ENCODE results near the gene TOR4A.

DNA sequence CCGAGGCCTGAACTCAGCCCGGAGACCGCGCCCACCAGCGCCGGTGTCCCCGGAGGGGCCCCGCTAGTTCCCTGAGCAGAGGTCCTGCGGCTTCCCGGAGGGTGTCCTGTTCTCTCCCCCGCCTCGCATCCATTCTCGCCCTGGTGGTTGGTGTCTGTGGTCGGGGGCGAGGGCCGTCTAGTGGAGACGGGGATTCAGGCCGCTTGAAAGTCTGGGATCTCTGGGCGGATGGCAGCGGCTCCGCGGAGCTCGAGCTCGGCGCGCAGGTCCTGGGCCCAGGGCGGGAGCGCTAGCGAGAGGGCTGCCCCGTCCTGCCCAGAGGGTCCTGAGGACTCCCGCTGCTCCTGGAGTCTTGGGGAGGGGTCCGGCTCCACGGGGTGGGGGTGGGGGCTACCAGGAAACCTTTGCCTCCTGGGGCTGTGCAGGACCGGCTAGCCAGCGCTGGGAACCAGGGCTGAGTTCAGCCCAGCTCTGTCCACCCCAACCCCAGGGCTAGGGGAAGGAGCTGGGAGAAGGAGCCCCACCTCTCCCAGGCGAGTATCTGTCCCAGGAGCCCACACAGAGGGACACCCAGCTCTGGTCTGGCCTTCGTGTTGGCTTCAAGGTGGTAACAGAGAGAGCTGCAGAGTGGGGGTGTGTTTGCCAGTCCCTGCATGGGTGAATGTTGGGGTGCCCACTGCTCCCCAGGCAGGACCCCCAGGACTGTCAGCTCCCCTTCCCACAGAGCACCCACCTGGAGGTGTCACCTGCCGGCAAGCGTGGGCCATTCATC is 4.0 kb downstream of the TOR4A start:
- TF ChIP-seq, protein P1, sequence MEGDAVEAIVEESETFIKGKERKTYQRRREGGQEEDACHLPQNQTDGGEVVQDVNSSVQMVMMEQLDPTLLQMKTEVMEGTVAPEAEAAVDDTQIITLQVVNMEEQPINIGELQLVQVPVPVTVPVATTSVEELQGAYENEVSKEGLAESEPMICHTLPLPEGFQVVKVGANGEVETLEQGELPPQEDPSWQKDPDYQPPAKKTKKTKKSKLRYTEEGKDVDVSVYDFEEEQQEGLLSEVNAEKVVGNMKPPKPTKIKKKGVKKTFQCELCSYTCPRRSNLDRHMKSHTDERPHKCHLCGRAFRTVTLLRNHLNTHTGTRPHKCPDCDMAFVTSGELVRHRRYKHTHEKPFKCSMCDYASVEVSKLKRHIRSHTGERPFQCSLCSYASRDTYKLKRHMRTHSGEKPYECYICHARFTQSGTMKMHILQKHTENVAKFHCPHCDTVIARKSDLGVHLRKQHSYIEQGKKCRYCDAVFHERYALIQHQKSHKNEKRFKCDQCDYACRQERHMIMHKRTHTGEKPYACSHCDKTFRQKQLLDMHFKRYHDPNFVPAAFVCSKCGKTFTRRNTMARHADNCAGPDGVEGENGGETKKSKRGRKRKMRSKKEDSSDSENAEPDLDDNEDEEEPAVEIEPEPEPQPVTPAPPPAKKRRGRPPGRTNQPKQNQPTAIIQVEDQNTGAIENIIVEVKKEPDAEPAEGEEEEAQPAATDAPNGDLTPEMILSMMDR (conservative IDR thresholded peaks at IDR 0.05; ENCODE audit: low read depth in 2 of 2): no peak
- TF ChIP-seq POLR2AphosphoS5 (IDR thresholded peaks at IDR 0.05; ENCODE audit: low read depth) (0 out of 2 replicates have a peak, but pooled peaks have one; percentile 7), CREB1 (CRISPR knock-in tag; IDR thresholded peaks at IDR 0.05; ENCODE audit: low read depth) (no peak), EZH2 (IDR thresholded peaks at IDR 0.05; ENCODE audit: low read depth, unreplicated experiment) (no peak), EZH2phosphoT487 (IDR thresholded peaks at IDR 0.05; ENCODE audit: unreplicated experiment) (no peak), ZNF114 (CRISPR knock-in tag; IDR thresholded peaks at IDR 0.05) (no peak)
- TF ChIP-seq, protein P2, sequence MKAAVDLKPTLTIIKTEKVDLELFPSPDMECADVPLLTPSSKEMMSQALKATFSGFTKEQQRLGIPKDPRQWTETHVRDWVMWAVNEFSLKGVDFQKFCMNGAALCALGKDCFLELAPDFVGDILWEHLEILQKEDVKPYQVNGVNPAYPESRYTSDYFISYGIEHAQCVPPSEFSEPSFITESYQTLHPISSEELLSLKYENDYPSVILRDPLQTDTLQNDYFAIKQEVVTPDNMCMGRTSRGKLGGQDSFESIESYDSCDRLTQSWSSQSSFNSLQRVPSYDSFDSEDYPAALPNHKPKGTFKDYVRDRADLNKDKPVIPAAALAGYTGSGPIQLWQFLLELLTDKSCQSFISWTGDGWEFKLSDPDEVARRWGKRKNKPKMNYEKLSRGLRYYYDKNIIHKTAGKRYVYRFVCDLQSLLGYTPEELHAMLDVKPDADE (IDR thresholded peaks at IDR 0.05): no peak
- TF ChIP-seq, protein P3, sequence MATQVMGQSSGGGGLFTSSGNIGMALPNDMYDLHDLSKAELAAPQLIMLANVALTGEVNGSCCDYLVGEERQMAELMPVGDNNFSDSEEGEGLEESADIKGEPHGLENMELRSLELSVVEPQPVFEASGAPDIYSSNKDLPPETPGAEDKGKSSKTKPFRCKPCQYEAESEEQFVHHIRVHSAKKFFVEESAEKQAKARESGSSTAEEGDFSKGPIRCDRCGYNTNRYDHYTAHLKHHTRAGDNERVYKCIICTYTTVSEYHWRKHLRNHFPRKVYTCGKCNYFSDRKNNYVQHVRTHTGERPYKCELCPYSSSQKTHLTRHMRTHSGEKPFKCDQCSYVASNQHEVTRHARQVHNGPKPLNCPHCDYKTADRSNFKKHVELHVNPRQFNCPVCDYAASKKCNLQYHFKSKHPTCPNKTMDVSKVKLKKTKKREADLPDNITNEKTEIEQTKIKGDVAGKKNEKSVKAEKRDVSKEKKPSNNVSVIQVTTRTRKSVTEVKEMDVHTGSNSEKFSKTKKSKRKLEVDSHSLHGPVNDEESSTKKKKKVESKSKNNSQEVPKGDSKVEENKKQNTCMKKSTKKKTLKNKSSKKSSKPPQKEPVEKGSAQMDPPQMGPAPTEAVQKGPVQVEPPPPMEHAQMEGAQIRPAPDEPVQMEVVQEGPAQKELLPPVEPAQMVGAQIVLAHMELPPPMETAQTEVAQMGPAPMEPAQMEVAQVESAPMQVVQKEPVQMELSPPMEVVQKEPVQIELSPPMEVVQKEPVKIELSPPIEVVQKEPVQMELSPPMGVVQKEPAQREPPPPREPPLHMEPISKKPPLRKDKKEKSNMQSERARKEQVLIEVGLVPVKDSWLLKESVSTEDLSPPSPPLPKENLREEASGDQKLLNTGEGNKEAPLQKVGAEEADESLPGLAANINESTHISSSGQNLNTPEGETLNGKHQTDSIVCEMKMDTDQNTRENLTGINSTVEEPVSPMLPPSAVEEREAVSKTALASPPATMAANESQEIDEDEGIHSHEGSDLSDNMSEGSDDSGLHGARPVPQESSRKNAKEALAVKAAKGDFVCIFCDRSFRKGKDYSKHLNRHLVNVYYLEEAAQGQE (IDR thresholded peaks at IDR 0.05; ENCODE audit: unreplicated experiment): no peak

Measured in GM23338 (cell line).